Coronary artery (tissue), 2 donors: ENCODE measurements around the gene PI4K2A.
"Not testable (repeated sequence)": the region's sequence is repeated elsewhere in the genome, so short reads cannot be mapped to it uniquely, and the experiment has no call there.

Source experiments
- DNase-seq: peaks from one replicate; pipeline ENCODE4 v3.0.0-alpha.2; 2017; ENCODE audit warnings: low spot score
- H3K27ac ChIP-seq, 2 donors: fragments of 200-600 bp; sonication (generic); one replicate each; pipeline ENCODE4 v1.5.1; 2016 to 2019
- H3K4me3 ChIP-seq: fragments of 200-600 bp; sonication (generic); 2 replicates; pipeline ENCODE4 v1.5.1; 2016; ENCODE audit warnings: mild to moderate bottlenecking, moderate library complexity
- TF ChIP-seq, protein P1 (sequence below): fragments of 200-600 bp; sonication (generic); IDR thresholded peaks from one replicate; pipeline ENCODE4 v1.5.1; 2019; ENCODE audit warnings: antibody characterized with exemption

The PI4K2A gene

GRCh38 chr10:97644936-97645335, 4.5 kb downstream of the PI4K2A start:
- no peak for DNase-seq
- Histone ChIP-seq H3K4me3 (no peak overlapping the region), H3K27ac (no peak overlapping the region)
- TF ChIP-seq, protein P1, sequence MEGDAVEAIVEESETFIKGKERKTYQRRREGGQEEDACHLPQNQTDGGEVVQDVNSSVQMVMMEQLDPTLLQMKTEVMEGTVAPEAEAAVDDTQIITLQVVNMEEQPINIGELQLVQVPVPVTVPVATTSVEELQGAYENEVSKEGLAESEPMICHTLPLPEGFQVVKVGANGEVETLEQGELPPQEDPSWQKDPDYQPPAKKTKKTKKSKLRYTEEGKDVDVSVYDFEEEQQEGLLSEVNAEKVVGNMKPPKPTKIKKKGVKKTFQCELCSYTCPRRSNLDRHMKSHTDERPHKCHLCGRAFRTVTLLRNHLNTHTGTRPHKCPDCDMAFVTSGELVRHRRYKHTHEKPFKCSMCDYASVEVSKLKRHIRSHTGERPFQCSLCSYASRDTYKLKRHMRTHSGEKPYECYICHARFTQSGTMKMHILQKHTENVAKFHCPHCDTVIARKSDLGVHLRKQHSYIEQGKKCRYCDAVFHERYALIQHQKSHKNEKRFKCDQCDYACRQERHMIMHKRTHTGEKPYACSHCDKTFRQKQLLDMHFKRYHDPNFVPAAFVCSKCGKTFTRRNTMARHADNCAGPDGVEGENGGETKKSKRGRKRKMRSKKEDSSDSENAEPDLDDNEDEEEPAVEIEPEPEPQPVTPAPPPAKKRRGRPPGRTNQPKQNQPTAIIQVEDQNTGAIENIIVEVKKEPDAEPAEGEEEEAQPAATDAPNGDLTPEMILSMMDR: no peak

- H3K27ac ChIP-seq: peak overlapping the region; percentile 14 to 26
- H3K4me3 ChIP-seq: no peak overlapping the region
- no peak for DNase-seq
- TF ChIP-seq, protein P1: no peak
These were observed 7.1 kb downstream of the PI4K2A start for GRCh38 chr10:97647556-97647955.

DNA sequence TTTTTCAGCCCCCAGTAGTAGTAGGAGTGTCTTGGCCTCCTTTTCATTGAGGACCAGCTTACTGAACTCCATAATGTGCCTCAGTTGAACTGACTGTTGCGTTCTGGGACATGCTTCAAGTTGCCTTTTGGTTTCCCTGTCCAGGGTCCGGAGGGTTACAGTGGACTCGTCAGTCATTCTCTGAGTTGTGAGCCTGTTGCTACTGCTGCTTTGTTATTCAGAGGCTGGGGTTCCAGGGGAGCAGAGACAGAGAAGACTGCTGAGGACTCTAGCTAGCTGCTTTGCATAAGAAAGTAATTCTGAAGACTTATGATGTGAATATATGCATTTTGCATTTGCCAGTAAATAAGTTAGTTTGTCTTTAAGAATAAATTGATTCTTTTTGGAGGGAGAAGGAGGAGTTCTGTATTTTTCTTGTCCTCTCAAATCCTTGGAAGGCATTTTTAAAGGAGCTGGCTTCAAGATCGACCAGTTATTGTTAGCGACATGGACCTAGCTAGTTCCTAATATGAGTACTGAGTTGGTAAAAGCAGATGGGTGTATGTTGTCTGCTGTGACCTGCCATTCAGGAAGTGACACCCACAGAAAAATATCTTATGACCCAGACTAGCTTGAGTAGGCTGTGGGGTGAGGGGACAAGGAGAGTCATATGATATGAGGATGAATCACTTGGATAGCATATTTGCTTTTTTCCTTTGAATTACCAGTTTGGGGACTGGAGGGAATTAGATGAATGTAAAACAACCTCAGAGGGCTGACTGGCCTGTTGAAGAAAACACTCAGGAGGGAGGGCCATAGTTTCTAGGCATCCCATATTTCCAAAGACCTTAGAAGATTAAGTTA, 8.3 kb downstream of the PI4K2A start:
- TF ChIP-seq, protein P1: no peak
- Histone ChIP-seq H3K4me3 (no peak overlapping the region), H3K27ac (peak overlapping the region; percentile 37 to 56)
- no peak for DNase-seq

- peak overlapping the region in 1 of 2 donors; percentile 62 for H3K27ac ChIP-seq
These were observed 8.9 kb downstream of the PI4K2A start for GRCh38 chr10:97649405-97649750.

GRCh38 chr10:97650726-97651125, 10.3 kb downstream of the PI4K2A start:
- Histone ChIP-seq H3K4me3 (no peak overlapping the region), H3K27ac (peak overlapping the region in 1 of 2 donors; percentile 60)
- TF ChIP-seq, protein P1: no peak
- DNase-seq: no peak

More at GRCh38 chr10:97649405-97649750, 8.9 kb downstream of the PI4K2A start:
- DNase-seq, H3K4me3 ChIP-seq: not testable (repeated sequence)

DNA sequence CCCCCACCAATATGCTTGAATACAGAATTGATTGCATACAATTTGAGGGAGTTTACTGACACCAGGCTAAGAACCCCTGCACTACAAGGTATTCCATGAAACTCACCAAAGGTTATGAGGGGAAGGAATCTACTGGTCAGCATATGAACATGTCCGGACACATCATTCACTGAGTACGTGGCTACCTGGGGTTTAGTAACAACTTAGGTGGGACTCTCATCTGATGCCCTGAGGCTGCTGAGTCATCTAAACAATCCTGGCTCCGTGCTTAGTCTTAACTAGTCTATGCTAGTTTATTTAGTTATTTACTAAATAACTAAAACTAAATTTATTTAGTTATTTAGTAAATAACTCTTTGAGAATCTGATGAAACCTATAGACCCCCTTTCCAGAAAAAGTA, 11.3 kb downstream of the PI4K2A start:
- DNase-seq: no peak
- H3K4me3 ChIP-seq: no peak overlapping the region
- H3K27ac ChIP-seq: no peak overlapping the region
- TF ChIP-seq, protein P1: no peak

DNA sequence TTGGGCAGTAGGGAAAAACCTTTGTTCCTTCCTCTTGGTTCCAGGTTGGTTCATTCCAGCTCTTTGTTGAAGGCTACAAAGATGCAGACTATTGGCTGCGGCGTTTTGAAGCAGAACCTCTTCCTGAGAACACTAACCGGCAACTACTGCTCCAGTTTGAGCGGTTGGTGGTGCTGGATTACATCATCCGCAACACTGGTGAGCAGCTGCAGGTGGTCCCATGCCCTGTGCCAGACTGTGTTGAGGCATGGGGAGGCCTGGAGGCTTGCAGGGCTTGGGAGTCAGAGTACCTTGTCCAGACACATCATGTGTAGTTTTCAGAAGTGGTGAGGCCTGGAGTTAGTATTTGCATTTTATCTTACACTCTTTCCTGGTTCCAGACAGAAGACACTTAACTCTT, 16.3 kb downstream of the PI4K2A start:
- TF ChIP-seq, protein P1: no peak
- no peak for DNase-seq
- H3K4me3 ChIP-seq: no peak overlapping the region
- H3K27ac ChIP-seq: no peak overlapping the region
